HuH-7.5 (cell line): Measurements from ENCODE around the gene GCNT3.
A peak's percentile ranks its signal among the peaks of the same experiment; 100 is the strongest.
"Not testable (repeated sequence)": the region's sequence is repeated elsewhere in the genome, so short reads cannot be mapped to it uniquely, and the experiment has no call there.

Experiments used
- DNase-seq: peaks from one replicate; pipeline ENCODE4 v3.0.0; 2011; ENCODE audit warnings: low spot score

The GCNT3 gene

DNA sequence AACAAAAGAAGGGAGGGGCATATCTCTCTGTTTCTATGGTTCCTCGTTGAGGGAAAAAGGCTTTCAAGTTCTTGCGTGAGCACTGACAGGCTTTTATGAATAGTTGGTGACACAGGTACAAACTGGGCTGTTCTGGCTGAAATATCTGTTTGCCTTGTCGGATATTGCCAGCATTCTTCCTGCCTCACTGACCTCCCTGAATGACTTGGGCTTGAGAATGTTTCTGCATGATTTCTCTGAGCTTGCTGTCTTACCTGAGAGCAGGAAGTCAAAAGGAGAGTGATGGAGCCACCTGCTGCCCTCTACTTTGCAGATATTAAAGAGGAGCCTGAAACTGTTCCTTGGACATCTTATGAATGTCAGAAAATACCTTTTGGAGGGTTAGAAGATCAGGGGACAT lies 4.8 kb downstream of the GCNT3 start:
- DNase-seq = no peak

DNA sequence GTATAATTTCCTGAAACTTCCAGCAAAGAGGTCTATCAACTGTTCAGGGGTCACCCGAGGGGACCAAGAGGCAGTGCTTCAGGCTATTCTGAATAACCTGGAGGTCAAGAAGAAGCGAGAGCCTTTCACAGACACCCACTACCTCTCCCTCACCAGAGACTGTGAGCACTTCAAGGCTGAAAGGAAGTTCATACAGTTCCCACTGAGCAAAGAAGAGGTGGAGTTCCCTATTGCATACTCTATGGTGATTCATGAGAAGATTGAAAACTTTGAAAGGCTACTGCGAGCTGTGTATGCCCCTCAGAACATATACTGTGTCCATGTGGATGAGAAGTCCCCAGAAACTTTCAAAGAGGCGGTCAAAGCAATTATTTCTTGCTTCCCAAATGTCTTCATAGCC lies 6.8 kb downstream of the GCNT3 start:
- no peak for DNase-seq

DNA sequence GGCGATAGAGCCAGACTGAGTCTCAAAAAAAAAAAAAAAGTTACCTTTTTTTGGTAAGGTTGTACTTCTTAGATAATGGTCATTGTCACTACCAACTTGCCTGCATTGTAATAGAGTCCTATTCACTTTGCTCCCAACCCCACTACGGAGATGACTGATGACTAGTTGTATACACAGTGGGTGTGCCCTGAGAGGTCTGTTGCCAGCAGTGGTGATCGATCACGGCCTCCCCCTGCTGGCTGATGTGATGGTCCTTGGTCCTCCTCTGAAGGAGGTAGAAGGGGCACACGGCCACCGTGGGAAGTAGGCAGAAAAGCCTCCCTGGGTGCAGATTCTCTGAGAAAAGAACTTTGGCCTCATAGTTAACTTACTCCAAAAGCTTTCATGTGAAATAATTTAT lies 10.7 kb downstream of the GCNT3 start:
- peak; percentile 54 for DNase-seq

DNA sequence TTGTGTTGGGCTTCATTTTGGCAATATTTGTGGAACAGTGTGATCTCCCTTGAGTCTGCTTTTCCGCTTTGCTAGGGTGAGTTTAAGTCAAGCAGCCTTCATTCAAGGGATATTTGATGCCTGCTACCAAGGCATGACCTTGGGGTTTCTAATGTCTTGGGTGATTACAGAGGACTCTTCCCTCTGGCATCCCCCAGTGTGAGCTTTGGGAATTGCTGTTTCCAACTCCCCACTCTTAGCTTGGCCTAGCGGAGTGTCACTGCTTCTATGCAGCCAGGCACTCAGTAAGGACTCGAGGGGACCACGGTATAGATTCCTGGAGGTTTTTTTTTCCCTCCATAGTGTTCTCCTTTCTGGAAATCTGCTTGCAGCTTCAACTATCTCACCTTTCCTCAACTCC lies 21.1 kb downstream of the GCNT3 start:
- DNase-seq = no peak

DNA sequence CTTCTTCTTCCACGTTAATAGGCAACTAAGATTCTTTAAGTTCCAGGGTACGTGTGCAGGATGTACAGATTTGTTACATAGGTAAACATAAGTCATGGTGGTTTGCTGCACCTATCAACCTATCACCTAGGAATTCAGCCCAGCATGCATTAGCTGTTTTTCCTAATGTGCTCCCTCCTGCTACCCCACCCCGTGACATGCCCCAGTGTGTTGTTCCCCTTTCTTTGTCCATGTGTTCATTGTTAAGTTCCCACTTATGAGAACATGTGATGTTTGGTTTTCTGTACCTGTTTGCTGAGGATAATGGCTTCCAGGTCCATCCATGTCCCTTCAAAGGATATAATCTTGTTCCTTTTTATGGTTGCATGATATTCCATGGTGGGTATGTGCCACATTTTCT lies 24.6 kb downstream of the GCNT3 start:
- no peak for DNase-seq

DNA sequence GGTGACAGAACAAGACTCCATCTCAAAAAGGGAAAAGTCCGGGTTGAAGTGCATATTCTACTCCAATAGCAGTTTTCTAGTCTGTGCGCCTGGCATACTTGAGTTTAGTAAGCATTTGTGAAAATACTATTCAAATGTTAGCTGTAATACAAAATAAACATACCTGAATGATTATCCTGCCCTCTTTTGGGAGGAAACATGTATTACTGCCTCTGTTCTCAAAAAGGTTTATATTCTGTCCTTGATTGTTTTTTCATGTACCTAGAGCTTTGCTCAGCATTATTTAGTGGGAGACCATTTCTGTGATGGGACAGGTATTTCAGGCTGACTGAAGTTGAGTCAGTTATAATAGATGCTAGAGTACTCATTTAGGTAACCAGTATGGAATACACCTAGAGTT lies 25.9 kb downstream of the GCNT3 start:
- DNase-seq = not testable (repeated sequence)

DNA sequence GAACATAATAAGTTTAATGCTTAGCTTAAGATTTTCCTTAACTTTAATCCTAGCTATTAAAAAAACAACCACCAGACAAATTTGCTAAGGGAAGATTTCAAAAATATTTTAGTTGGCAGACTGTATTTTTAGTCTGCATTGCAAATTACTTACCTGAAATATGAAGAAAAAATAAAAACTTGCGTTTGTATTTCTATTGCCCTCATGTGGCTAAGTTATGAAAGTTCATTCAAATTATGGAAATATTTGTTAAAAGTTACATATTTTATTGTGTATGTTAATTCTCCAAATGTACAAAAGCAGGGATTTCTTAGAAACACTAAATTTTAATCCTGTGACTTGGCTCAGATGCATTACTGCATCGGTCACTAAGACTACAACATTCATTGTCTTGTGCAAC lies 30.8 kb downstream of the GCNT3 start:
- no peak for DNase-seq

DNA sequence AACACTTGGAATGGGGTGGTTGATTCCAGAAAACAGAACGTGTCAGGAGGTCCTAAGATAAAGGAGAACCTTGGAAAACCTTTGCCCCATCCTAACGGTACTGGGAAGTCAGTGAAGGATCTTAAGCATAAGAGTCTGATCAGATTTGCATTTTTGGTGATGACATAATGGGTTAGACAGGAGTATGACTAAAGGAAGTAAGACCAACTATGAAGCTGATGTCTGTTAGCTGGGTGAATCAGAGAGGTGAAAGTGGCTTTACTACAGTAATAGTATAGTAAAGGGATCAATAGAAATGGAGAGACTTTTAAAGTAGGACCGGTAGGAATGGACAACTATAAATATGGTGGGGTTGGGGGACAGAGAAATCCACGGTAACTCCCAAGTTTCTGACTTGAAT lies 33.2 kb downstream of the GCNT3 start:
- no peak for DNase-seq

DNA sequence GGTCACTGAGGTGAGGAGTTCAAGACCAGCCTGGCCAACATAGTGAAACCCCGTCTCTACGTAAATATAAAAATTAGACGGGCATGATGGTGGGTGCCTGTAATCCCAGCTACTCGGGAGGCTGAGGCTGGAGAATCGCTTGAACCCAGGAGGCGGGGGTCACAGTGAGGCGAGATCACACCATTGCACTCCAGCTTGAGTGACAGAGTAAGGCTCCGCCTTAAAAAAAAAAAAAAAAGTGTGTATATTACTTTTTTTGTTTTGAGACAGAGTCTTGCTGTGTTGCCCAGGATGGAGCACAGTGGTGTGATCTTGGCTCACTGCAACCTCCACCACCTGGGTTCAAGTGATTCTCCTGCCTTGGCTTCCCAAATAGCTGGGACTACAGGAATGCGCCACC lies 34.2 kb downstream of the GCNT3 start:
- not testable (repeated sequence) for DNase-seq

DNA sequence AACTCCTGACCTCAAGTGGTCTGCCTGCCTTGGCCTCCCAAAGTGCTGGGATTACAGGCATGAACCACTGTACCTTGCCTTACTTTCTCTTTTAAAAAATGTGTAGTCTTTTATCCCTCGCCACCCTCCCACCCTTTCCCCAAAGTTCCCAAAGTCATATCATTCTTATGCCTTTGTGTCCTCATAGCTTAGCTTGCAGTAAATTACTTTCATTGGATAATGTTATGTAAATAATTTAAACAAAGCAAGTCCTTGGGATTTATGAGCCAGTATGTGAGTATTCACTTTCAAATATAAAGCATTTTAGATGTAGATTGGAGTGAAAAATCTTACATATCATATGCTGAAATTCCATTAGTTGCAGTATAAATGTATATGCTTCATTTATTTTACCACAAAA lies 34.7 kb downstream of the GCNT3 start:
- DNase-seq = no peak

DNA sequence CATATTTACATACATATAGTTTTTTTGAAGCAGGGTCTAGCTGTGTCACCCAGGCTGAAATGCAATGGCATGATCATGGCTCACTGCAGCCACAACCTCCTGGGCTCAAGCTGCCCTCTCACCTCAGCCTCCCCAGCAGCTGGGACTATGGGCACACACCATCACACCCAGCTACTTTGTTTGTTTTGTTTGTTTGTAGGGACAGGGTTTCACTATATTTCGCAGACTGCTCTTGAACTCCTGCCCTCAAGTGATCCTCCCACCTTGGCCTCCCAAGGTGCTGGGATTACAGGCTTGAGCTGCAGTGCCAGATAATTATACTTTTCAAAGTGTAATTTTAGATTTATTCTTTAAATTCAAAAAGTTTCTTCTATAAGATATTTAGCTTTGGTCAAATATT lies 35.5 kb downstream of the GCNT3 start:
- no peak for DNase-seq

DNA sequence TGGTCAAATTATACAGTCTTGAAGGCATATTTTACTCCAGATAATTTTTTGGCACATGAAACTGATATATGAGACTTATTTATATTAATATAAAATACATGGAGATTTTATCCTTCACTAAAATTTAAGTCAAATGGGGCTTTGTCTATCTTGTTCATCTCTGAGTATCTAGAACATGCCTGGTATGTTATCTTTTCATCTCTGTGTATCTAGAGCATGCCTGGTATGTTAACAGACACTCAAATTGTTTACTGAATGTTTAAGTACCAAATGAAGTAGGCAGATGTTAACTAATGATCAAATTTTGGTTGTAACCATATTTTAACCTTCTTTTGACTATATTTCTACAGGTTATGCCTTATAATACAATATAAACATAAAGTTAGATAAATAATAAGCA lies 38.0 kb downstream of the GCNT3 start:
- DNase-seq = no peak

DNA sequence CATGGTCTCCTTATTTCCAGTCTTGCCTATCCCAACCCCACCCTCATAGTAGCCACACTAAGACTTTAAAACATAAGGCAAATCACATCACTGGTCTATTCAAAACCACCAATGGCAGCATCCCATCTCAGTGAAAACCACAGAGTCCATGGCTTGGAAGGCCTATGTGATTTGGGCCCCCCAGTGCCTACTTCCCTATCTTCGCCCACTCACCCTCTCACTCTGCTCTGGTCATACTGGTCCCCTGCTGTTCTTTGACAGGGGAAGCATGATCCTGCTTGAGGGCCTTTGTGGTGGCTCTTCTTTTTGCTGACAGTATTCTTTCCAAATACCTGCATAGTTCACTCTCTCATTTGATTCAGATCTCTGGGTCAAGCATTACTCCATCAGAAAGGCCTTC lies 42.5 kb downstream of the GCNT3 start:
- no peak for DNase-seq

DNA sequence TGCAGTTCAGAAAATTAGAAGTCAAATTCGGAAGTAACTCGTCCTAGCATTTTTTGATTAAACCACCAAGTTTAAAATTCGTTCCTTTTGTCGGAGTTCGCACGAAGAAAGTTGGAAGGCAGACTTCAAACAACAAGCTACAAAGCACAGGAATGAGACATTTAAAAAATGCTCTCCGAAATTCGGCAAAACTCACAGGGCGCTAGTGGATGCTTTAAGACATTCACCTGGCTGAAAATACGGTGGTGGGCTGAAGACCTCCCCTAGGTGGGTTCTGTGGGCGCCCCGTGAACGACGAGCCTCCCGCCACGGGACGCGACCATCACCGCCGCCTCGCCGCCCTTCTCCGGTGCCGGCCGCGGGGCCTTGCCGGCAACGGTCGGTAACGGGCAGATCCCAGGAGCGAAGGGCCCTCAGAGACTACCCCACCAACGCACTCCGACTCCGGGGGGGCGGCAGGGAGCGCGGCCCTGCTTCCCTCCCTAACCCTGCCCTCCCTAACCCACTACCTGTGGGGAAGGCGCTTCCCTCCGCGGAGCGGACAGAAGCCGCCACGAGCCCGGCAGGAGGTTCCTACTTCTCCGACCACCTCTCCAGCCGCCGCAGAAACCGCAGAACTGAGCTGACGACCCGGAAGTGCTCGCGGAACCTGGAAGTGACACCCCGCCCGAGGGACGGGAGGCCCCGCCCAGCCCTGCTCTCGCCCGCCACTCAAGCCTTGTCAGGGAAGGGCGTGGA lies 45.5 kb downstream of the GCNT3 start, which contains the start of gene GTF2A2:
TSS of gene GTF2A2 (minus strand) at position 619 of the 738 bp plus-strand sequence. CDS start 5,238 bp downstream, outside the sequence.
- peak; percentile 80 for DNase-seq

DNA sequence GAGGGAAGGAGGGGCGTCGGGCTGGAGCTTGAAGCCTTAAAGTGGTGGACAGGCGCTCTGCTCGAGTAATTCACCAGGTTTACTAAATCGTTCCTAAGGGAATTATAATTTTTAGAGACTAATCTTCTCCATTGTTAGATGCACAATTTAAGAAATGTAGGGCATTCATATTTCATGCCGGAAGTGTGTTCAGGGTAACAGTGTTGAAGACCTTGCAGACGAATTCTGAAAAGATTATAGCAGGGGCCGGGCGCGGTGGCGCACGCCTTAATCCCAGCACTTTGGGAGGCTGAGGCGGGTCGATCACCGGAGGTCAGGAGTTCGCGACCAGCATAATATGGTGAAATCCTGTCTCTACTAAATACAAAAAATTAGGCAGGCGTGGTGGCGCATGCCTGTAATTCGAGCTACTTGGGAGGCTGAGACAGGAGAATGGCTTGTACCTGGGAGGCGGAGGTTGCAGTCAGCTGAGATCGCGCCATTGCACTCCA lies 46.1 kb downstream of the GCNT3 start:
- no peak for DNase-seq

DNA sequence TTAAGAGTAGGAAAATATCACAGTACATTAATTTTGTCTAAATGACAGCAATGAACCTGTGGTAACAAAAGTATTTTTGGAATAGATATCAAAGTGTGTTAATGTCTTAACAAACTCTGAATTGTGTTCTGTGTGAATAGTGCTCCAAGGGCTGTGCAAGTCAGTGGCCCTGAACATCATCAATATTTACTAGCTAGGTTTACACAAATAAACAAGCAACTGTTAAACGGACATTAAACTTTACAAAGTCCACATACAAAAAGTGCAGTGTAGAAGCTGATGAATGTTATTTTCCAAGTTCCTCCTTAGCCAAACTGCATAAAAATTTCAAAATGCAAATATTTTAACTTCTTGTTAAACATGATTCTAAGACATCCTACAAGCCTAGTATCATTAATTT lies 47.8 kb downstream of the GCNT3 start:
- no peak for DNase-seq

DNA sequence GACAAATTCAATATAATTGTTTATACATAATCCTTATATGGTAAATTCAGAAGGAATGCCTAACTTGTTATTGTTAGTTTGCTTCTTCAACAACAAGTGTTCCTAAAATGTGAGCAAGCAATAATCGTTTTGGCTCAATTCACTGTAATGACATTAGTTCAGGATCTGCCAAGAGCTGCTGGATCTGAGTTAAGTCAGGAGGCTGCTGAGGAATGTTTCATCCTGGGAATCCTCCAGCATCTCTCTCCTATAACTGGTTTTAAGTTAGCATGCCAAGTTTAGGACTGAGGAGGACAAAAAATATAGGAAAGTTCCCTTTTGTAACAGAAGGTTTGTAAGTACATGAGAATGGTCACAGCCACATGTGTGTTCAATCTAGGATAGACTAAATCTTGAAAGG lies 50.7 kb downstream of the GCNT3 start:
- no peak for DNase-seq

DNA sequence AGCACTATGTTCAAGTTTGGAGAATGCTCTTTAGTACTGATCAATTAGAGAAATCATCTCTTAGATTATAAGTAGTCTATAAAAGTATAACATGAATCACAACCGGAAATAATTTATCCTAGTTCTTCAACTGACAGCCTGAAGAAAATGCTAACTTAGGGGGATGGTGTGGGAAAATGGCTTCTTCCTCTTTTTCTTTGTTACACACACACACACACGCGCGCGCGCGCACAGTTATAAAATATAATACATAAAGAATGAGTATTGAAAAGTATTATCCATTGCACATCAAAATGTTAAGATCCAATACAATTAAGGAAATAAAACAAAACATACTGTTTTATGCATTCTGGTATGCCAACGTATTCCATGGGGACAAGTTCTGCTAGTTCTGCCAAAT lies 57.0 kb downstream of the GCNT3 start:
- no peak for DNase-seq
